Measurements from ENCODE around the gene CLASP1.

DNA sequence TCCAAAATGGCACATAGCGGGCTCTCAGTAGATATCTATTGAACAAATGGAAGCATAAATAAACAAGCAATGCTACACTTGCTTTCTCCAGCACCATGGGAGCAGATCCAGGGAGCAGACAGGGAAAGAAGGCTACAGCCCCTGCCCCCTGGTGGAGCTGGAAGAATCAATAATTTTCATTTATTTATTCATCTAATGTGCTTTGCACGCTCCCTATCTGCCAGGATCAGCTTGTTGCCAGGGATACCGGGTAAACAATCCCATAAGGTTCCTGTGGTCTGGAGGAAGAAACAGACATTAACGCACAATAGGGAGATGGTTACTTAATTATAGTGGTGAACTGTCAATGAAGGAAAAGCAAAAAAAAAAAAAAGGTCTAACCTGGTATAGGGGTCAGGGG, 40.1 kb upstream of the CLASP1 start:
- TF ChIP-seq, protein P1, sequence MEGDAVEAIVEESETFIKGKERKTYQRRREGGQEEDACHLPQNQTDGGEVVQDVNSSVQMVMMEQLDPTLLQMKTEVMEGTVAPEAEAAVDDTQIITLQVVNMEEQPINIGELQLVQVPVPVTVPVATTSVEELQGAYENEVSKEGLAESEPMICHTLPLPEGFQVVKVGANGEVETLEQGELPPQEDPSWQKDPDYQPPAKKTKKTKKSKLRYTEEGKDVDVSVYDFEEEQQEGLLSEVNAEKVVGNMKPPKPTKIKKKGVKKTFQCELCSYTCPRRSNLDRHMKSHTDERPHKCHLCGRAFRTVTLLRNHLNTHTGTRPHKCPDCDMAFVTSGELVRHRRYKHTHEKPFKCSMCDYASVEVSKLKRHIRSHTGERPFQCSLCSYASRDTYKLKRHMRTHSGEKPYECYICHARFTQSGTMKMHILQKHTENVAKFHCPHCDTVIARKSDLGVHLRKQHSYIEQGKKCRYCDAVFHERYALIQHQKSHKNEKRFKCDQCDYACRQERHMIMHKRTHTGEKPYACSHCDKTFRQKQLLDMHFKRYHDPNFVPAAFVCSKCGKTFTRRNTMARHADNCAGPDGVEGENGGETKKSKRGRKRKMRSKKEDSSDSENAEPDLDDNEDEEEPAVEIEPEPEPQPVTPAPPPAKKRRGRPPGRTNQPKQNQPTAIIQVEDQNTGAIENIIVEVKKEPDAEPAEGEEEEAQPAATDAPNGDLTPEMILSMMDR (IDR thresholded peaks at IDR 0.05; ENCODE audit: insufficient read depth, low read length), result no peak
- TF ChIP-seq GABPA (IDR thresholded peaks at IDR 0.05; ENCODE audit: low read depth), result no peak
- no peak for TF ChIP-seq POLR2AphosphoS5 (IDR thresholded peaks at IDR 0.05; ENCODE audit: low read depth)

Data from HL-60 (cell line).